ENCODE results near the gene NAIF1. TPM values are rescaled to one million over a fixed set of nuclear protein-coding genes. Genes with fewer than 3 reads are reported as not detected.

Gene NAIF1
- total and polyA plus RNA-seq, 10 of the 15 experiments (the other 5 are each of a cell fraction or from before 2014, with no cell fraction given) = 2.4 to 14.2 (median 7.1) TPM

GRCh38 chr9:128099231-128099931 lies 32.3 kb upstream of the NAIF1 start:
- SMC1A ChIA-PET (ENCODE audit: uncharacterized antibody, unreplicated experiment) = interaction anchor here (1.1 to 1.3 kb wide), 2 partner anchors 8 to 144 kb away, joined by 4 read pairs; no protein-coding TSS in a partner anchor
- Histone ChIP-seq H3K36me3 (ENCODE audit: control insufficient read depth in 2 of 2, insufficient read depth in 2 of 2, low read length in 1 of 2) (peaks cover 25 to 29% of the 10 kb centered on the region in 2 experiments; a peak in 3 of 4 replicates), H3K9ac (ENCODE audit: control insufficient read depth, insufficient read depth, low read length) (no peak overlapping the region), H2AFZ (ENCODE audit: control insufficient read depth, low read depth, low read length) (no peak overlapping the region), H3K79me2 (ENCODE audit: control insufficient read depth, insufficient read depth, low read length) (peaks cover 24% of the 10 kb centered on the region), H3K4me1 (ENCODE audit: control insufficient read depth, insufficient read depth, low read length) (peaks cover 8% of the 10 kb centered on the region), H3K27me3 (replicated peaks in 1 of 2; ENCODE audit: control insufficient read depth in 2 of 2, insufficient read depth in 2 of 2, low read length in 1 of 2) (no peaks in the 10 kb centered on the region), H3K4me2 (ENCODE audit: control insufficient read depth, insufficient read depth) (no peak overlapping the region), H3K27ac (ENCODE audit: control insufficient read depth, insufficient read depth) (no peak overlapping the region), H3K4me3 (no peak overlapping the region), H3K9me3 (replicated peaks; ENCODE audit: control insufficient read depth, insufficient read depth, low read length) (no peaks in the 10 kb centered on the region), H4K20me1 (ENCODE audit: control insufficient read depth, insufficient read depth) (peaks cover 3% of the 10 kb centered on the region; the same call in 1 of the 2 replicates)
- CTCF ChIA-PET = interaction anchor here (1.4 to 2.3 kb wide), 3 partner anchors 16 to 156 kb away, joined by 5 to 10 read pairs (median 5); no protein-coding TSS in a partner anchor
- ATAC-seq (no peak), DNase-seq (ENCODE audit: low read depth, low spot score) (no peak), FAIRE-seq (no peak)
- WGBS (ENCODE audit: insufficient coverage, insufficient replicate concordance, low lambda C conversion rate, missing lambda C conversion rate) = 98% methylated on average over 16 of the region's 16 CpGs
- POLR2A ChIA-PET = interaction anchor here (0.6 kb wide), 1 partner anchor 328 kb away, joined by 3 read pairs; no protein-coding TSS in a partner anchor
- intact Hi-C loops (cut with micrococcal nuclease; ENCODE audit: unreplicated experiment) = no loop called here
- RAD21 ChIA-PET (ENCODE audit: unreplicated experiment) = interaction anchor here (1.2 kb wide), 1 partner anchor 32 kb away, joined by 3 read pairs; the partner anchor contains the start of genes NAIF1 and SLC25A25
- no TSS peak for BruUV-seq (replicated peaks)
- in situ Hi-C loops (cut with MboI) = no loop called here
- TF ChIP-seq ATF7 (IDR thresholded peaks at IDR 0.05; ENCODE audit: low read depth) (no peak), NKRF (conservative IDR thresholded peaks at IDR 0.05) (no peak), SMARCA5 (IDR thresholded peaks at IDR 0.05) (no peak), TBL1XR1 (IDR thresholded peaks at IDR 0.05; ENCODE audit: low read depth, low read length) (no peak), MTA3 (IDR thresholded peaks at IDR 0.05; ENCODE audit: borderline replicate concordance, low read length) (no peak), KAT2A (conservative IDR thresholded peaks at IDR 0.05; ENCODE audit: control insufficient read depth, low read depth, low read length) (no peak)
